Gastroesophageal sphincter (tissue), 3 donors: ENCODE measurements around the gene MAP4K4.

Source experiments
- EP300 ChIP-seq: sonication (generic); formaldehyde crosslinking; IDR thresholded peaks from one replicate; pipeline ENCODE4 v1.6.1; 2017; ENCODE audit warnings: antibody characterized with exemption, mild to moderate bottlenecking
- POLR2A ChIP-seq, 2 donors: fragments of 450-650 bp; IDR thresholded peaks; one replicate each; pipeline ENCODE4 v1.6.1; 2017; ENCODE audit warnings: antibody characterized with exemption in 2 of 2, mild to moderate bottlenecking in 2 of 2, moderate library complexity in 1 of 2
- POLR2AphosphoS5 ChIP-seq: sonication (generic); formaldehyde crosslinking; IDR thresholded peaks from one replicate; pipeline ENCODE4 v1.6.1; 2017; ENCODE audit warnings: antibody characterized with exemption
- TF ChIP-seq, protein P1 (sequence below), 4 experiments: fragments of 200-600 bp in 2 of 4; fragments of 450-650 bp in 2 of 4; sonication (generic) in 1 of 4; IDR thresholded peaks; one replicate each; pipeline ENCODE4 v1.5.1; 2017 to 2019; ENCODE audit warnings: antibody characterized with exemption in 4 of 4, mild to moderate bottlenecking in 2 of 4, moderate library complexity in 2 of 4

- TF ChIP-seq, protein P1, sequence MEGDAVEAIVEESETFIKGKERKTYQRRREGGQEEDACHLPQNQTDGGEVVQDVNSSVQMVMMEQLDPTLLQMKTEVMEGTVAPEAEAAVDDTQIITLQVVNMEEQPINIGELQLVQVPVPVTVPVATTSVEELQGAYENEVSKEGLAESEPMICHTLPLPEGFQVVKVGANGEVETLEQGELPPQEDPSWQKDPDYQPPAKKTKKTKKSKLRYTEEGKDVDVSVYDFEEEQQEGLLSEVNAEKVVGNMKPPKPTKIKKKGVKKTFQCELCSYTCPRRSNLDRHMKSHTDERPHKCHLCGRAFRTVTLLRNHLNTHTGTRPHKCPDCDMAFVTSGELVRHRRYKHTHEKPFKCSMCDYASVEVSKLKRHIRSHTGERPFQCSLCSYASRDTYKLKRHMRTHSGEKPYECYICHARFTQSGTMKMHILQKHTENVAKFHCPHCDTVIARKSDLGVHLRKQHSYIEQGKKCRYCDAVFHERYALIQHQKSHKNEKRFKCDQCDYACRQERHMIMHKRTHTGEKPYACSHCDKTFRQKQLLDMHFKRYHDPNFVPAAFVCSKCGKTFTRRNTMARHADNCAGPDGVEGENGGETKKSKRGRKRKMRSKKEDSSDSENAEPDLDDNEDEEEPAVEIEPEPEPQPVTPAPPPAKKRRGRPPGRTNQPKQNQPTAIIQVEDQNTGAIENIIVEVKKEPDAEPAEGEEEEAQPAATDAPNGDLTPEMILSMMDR (IDR thresholded peaks at IDR 0.05): no peak
- TF ChIP-seq POLR2AphosphoS5 (no peak), POLR2A (IDR thresholded peaks at IDR 0.05) (no peak), EP300 (no peak)
These were observed 202.9 kb downstream of the MAP4K4 start for GRCh38 chr2:101900375-101900774.
